GOT3 (cell line): ENCODE measurements around the gene SEC23A.
"Not testable (repeated sequence)": the region's sequence is repeated elsewhere in the genome, so short reads cannot be mapped to it uniquely, and the experiment has no call there.

Source experiments
- DNase-seq: peaks from one replicate; lab custom pipeline; 2025; ENCODE audit warnings: mixed read lengths; lab: John Stamatoyannopoulos, UW

SEC23A gene

GRCh38 chr14:39029789-39030188 lies 73.2 kb downstream of the SEC23A start:
- DNase-seq = no peak

GRCh38 chr14:39028620-39029019 lies 74.4 kb downstream of the SEC23A start:
- DNase-seq = no peak

- no peak for DNase-seq
Observed at GRCh38 chr14:39025810-39026627, 77.0 kb downstream of the SEC23A start.

GRCh38 chr14:39025250-39025809 lies 77.7 kb downstream of the SEC23A start:
- DNase-seq = no peak

- DNase-seq = no peak
Observed at GRCh38 chr14:39023939-39024871, 78.8 kb downstream of the SEC23A start.

GRCh38 chr14:39017096-39018016 lies 85.7 kb downstream of the SEC23A start:
- DNase-seq = not testable (repeated sequence)

GRCh38 chr14:39016733-39017095 lies 86.3 kb downstream of the SEC23A start:
- no peak for DNase-seq

GRCh38 chr14:39015964-39016577 lies 87.0 kb downstream of the SEC23A start:
- no peak for DNase-seq

GRCh38 chr14:39015360-39015961 lies 87.6 kb downstream of the SEC23A start:
- DNase-seq = no peak

GRCh38 chr14:39014460-39014859 lies 88.6 kb downstream of the SEC23A start:
- no peak for DNase-seq

- DNase-seq = not testable (repeated sequence)
Observed at GRCh38 chr14:39008965-39009364, 94.1 kb downstream of the SEC23A start.

GRCh38 chr14:39006721-39007410 lies 96.2 kb downstream of the SEC23A start:
- no peak for DNase-seq

GRCh38 chr14:39005044-39005880 lies 97.8 kb downstream of the SEC23A start:
- DNase-seq = no peak

- DNase-seq = no peak
Observed at GRCh38 chr14:38999949-39000348, 103.1 kb downstream of the SEC23A start.

- no peak for DNase-seq
Observed at GRCh38 chr14:38994731-38995130, 108.3 kb downstream of the SEC23A start.

GRCh38 chr14:38993981-38994380 lies 109.1 kb downstream of the SEC23A start:
- no peak for DNase-seq

GRCh38 chr14:38992067-38992844 lies 110.8 kb downstream of the SEC23A start:
- DNase-seq = no peak

- DNase-seq = no peak
Observed at GRCh38 chr14:38991299-38991698, 111.7 kb downstream of the SEC23A start.
